WTC11 (cell line): ENCODE measurements around the gene GGACT. TPM values are rescaled to one million over a fixed set of nuclear protein-coding genes. Genes with fewer than 3 reads are reported as not detected.

Source experiments
- ATAC-seq: fragments of 200-7000 bp; cut with Tn5 transposase; 2 replicates; pipeline ENCODE4 v1.10.0; 2021; ENCODE audit warnings: mild to moderate bottlenecking, moderate library complexity
- CTCF ChIA-PET: fragments of 300-600 bp; sonication (Branson Sonifier 250); formaldehyde crosslinking; loops from one replicate; lab custom pipeline; 2021; ENCODE audit warnings: antibody characterized with exemption; lab: Charles Lee
- POLR2A ChIA-PET: fragments of 350-600 bp; sonication (Branson Sonifier 250); formaldehyde crosslinking; loops from one replicate; lab custom pipeline; 2021; ENCODE audit warnings: antibody characterized with exemption; lab: Charles Lee
- DNase-seq: peaks from one replicate; pipeline ENCODE4 v3.0.0; 2021; ENCODE audit warnings: low spot score
- H3K27ac Mint-ChIP-seq: 2 replicates; pipeline ENCODE4 v1.8.0; 2021; ENCODE audit warnings: mixed read lengths
- H3K27me3 Mint-ChIP-seq: 2 replicates; pipeline ENCODE4 v1.8.0; 2021; ENCODE audit warnings: low read depth, mild to moderate bottlenecking, moderate library complexity, mixed read lengths
- H3K36me3 Mint-ChIP-seq: 2 replicates; pipeline ENCODE4 v1.8.0; 2021; ENCODE audit warnings: mixed read lengths
- H3K4me1 Mint-ChIP-seq: 2 replicates; pipeline ENCODE4 v1.8.0; 2022; ENCODE audit warnings: mixed read lengths
- H3K4me3 Mint-ChIP-seq: 2 replicates; pipeline ENCODE4 v1.8.0; 2021; ENCODE audit warnings: mild to moderate bottlenecking, moderate library complexity, mixed read lengths
- H3K9me3 Mint-ChIP-seq: 2 replicates; pipeline ENCODE4 v1.8.0; 2021; ENCODE audit warnings: mixed read lengths
- AR ChIP-seq: fragments of 250-450 bp; sonication (Bioruptor Pico); IDR thresholded peaks from 2 replicates; pipeline ENCODE4 v1.9.0; 2021; ENCODE audit warnings: mild to moderate bottlenecking
- ARID4B ChIP-seq: sonication (generic); formaldehyde crosslinking; IDR thresholded peaks from 2 replicates; pipeline ENCODE4 v1.8.0; 2023; ENCODE audit warnings: missing genetic modification reagents, mild to moderate bottlenecking, borderline replicate concordance
- ATF2 ChIP-seq: sonication (generic); formaldehyde crosslinking; IDR thresholded peaks from 2 replicates; pipeline ENCODE4 v1.8.1; 2022; ENCODE audit warnings: low read depth, missing genetic modification reagents, borderline replicate concordance
- E2F5 ChIP-seq: sonication (generic); formaldehyde crosslinking; IDR thresholded peaks from 2 replicates; pipeline ENCODE4 v1.8.1; 2022; ENCODE audit warnings: mild to moderate bottlenecking, moderate library complexity, missing genetic modification reagents
- ESRRA ChIP-seq: sonication (generic); formaldehyde crosslinking; IDR thresholded peaks from 2 replicates; pipeline ENCODE4 v1.8.1; 2022; ENCODE audit warnings: mild to moderate bottlenecking, missing genetic modification reagents, borderline replicate concordance
- HMGXB4 ChIP-seq: sonication (generic); formaldehyde crosslinking; IDR thresholded peaks from 2 replicates; pipeline ENCODE4 v1.8.1; 2023; ENCODE audit warnings: mild to moderate bottlenecking, moderate library complexity, missing genetic modification reagents
- IRF1 ChIP-seq: sonication (generic); formaldehyde crosslinking; IDR thresholded peaks from 2 replicates; pipeline ENCODE4 v1.8.0; 2023; ENCODE audit warnings: missing genetic modification reagents
- NFATC4 ChIP-seq: fragments of 250-450 bp; sonication (Bioruptor Pico); IDR thresholded peaks from 2 replicates; pipeline ENCODE4 v1.9.0; 2021; ENCODE audit warnings: mild to moderate bottlenecking
- NFE2L1 ChIP-seq: sonication (generic); formaldehyde crosslinking; IDR thresholded peaks from 2 replicates; pipeline ENCODE4 v1.8.1; 2023; ENCODE audit warnings: missing genetic modification reagents
- NFYB ChIP-seq: sonication (generic); formaldehyde crosslinking; conservative IDR thresholded peaks from 2 replicates; pipeline ENCODE4 v1.8.0; 2022; ENCODE audit warnings: low read depth, missing genetic modification reagents
- NR3C1 ChIP-seq: sonication (generic); formaldehyde crosslinking; conservative IDR thresholded peaks from 2 replicates; pipeline ENCODE4 v1.8.1; 2023; ENCODE audit warnings: low read depth, mild to moderate bottlenecking, missing genetic modification reagents
- PREB ChIP-seq: sonication (generic); formaldehyde crosslinking; IDR thresholded peaks from 2 replicates; pipeline ENCODE4 v1.8.1; 2022; ENCODE audit warnings: mild to moderate bottlenecking, missing genetic modification reagents, moderate library complexity, borderline replicate concordance
- RELA ChIP-seq: sonication (generic); formaldehyde crosslinking; IDR thresholded peaks from 2 replicates; pipeline ENCODE4 v1.8.1; 2022; ENCODE audit warnings: missing genetic modification reagents, mild to moderate bottlenecking, borderline replicate concordance
- SMAD3 ChIP-seq: sonication (generic); formaldehyde crosslinking; IDR thresholded peaks from 2 replicates; pipeline ENCODE4 v1.8.0; 2022; ENCODE audit warnings: missing genetic modification reagents, mild to moderate bottlenecking, borderline replicate concordance
- SOX15 ChIP-seq: fragments of 250-450 bp; sonication (Bioruptor Pico); IDR thresholded peaks from 2 replicates; pipeline ENCODE4 v1.9.0; 2021; ENCODE audit warnings: mild to moderate bottlenecking
- TP53 ChIP-seq: sonication (generic); formaldehyde crosslinking; IDR thresholded peaks from 2 replicates; pipeline ENCODE4 v1.8.1; 2023; ENCODE audit warnings: mild to moderate bottlenecking, missing genetic modification reagents
- ZBTB43 ChIP-seq: sonication (generic); formaldehyde crosslinking; IDR thresholded peaks from 2 replicates; pipeline ENCODE4 v1.8.1; 2023; ENCODE audit warnings: mild to moderate bottlenecking, missing genetic modification reagents
- ZNF512 ChIP-seq: sonication (generic); formaldehyde crosslinking; IDR thresholded peaks from 2 replicates; pipeline ENCODE4 v1.8.1; 2022; ENCODE audit warnings: missing genetic modification reagents, borderline replicate concordance
- total RNA-seq: library from RNA; stranded (reverse); gene quantifications from 3 replicates; pipeline ENCODE4 v1.2.3, GENCODE V29; 2021

The GGACT gene
- total RNA-seq, 1 experiment from 2014 or later: 2.4 TPM

GRCh38 chr13:100588331-100589177 lies at the start of gene GGACT (continued):
- TF ChIP-seq ARID4B (CRISPR knock-in tag) (peak; percentile 81; the same call in 1 of the 2 replicates), ATF2 (CRISPR knock-in tag) (no peak), HMGXB4 (peak; percentile 85), NFATC4 (CRISPR knock-in tag) (no peak), SMAD3 (CRISPR knock-in tag) (peak; percentile 70), NR3C1 (CRISPR knock-in tag) (0 out of 2 replicates have a peak, but pooled peaks have one; percentile 25), E2F5 (CRISPR knock-in tag) (peak; percentile 94), IRF1 (CRISPR knock-in tag) (0 out of 2 replicates have a peak, but pooled peaks have one; percentile 35), PREB (CRISPR knock-in tag) (no peak), NFYB (peak; percentile 56)

GRCh38 chr13:100637796-100638195 lies 49.2 kb upstream of the GGACT start:
- Mint-ChIP-seq H3K4me1 (no peaks in the 10 kb centered on the region), H3K4me3 (no peak overlapping the region), H3K9me3 (no peaks in the 10 kb centered on the region), H3K27me3 (no peaks in the 10 kb centered on the region), H3K27ac (no peak overlapping the region), H3K36me3 (peaks cover 75% of the 10 kb centered on the region)
- ATAC-seq (no peak), DNase-seq (no peak)
- POLR2A ChIA-PET: no interaction called here
- CTCF ChIA-PET: no interaction called here
- no peak for TF ChIP-seq TP53 (CRISPR knock-in tag)
- no peak for TF ChIP-seq RELA (CRISPR knock-in tag)
- no peak for TF ChIP-seq SOX15 (CRISPR knock-in tag)
- TF ChIP-seq ESRRA (CRISPR knock-in tag): no peak
- no peak for TF ChIP-seq AR (CRISPR knock-in tag)
- no peak for TF ChIP-seq NFE2L1 (CRISPR knock-in tag)
- no peak for TF ChIP-seq ZNF512 (CRISPR knock-in tag)
- TF ChIP-seq ZBTB43 (CRISPR knock-in tag): no peak
